ENCODE measurements around the gene CACNA1C. TPM values are rescaled to one million over a fixed set of nuclear protein-coding genes. Genes with fewer than 3 reads are reported as not detected.

Gene CACNA1C
- total RNA-seq, 1 donor from 2014 or later = 102 TPM

- H3K27me3 ChIP-seq = no peaks in the 10 kb centered on the region
- H3K27ac ChIP-seq = no peak overlapping the region
- no peak for DNase-seq (ENCODE audit: low spot score in 2 of 2)
- no peaks in the 10 kb centered on the region for H3K36me3 ChIP-seq
- no peaks in the 10 kb centered on the region for H3K9me3 ChIP-seq
- TF ChIP-seq CTCF (IDR thresholded peaks at IDR 0.05) = no peak
- intact Hi-C loops (cut with DNase I) = no loop called here
- no peak overlapping the region for H3K4me3 ChIP-seq
- no peaks in the 10 kb centered on the region for H3K4me1 ChIP-seq
Measured at GRCh38 chr12:2023365-2023764, 29.4 kb upstream of the CACNA1C start.

DNA sequence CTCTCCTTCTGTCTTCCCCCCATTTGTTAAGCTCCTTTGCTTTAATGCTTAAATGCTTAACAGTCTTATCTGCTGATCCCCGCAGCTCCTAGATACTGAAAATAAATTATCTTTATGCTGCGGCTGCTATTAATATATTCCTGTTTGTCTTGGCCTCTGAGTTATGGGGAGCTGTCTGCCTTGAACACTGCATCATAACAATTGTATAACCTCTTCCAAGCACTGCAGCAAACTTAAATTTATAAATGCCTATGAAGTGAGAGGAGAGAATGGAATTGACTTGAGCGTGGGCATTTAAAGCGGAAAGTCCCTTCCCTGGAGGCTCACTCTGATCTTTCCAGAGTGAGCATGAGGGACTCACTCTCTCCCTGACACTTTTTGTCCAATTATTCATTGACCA is 25.4 kb upstream of the CACNA1C start:
- no peaks in the 10 kb centered on the region for H3K4me1 ChIP-seq
- intact Hi-C loops (cut with DNase I) = no loop called here
- H3K4me3 ChIP-seq = no peak overlapping the region
- no peaks in the 10 kb centered on the region for H3K36me3 ChIP-seq
- H3K27me3 ChIP-seq = no peaks in the 10 kb centered on the region
- H3K9me3 ChIP-seq = no peaks in the 10 kb centered on the region
- no peak for TF ChIP-seq CTCF (IDR thresholded peaks at IDR 0.05)
- no peak for DNase-seq (ENCODE audit: low spot score in 2 of 2)
- H3K27ac ChIP-seq = no peak overlapping the region

DNA sequence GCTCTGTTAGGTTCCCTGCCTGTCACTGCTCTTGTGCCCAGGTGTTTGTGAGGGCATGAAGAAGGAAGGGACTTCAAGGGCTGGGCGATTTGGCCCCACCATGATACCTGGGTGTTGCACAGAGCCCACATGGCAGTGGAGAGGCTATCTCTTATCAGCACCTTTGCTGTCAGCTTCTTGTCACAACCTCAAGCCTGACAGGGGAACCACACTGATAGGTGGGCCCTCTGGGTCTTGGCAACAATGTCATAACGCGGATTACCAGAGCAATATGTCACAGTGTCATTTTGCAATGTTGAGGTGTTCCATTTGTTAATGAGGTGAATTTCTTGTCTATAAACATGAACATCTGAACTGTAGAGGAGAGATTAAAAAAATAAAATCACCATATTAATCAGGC is 22.9 kb upstream of the CACNA1C start:
- no peaks in the 10 kb centered on the region for H3K9me3 ChIP-seq
- no peak for DNase-seq (ENCODE audit: low spot score in 2 of 2)
- intact Hi-C loops (cut with DNase I) = loop anchor here (10.0 kb wide), 1 partner anchor 375 kb away; no protein-coding TSS in a partner anchor
- no peak for TF ChIP-seq CTCF (IDR thresholded peaks at IDR 0.05)
- no peaks in the 10 kb centered on the region for H3K36me3 ChIP-seq
- H3K27ac ChIP-seq = no peak overlapping the region
- H3K4me3 ChIP-seq = no peak overlapping the region
- H3K27me3 ChIP-seq = no peaks in the 10 kb centered on the region
- H3K4me1 ChIP-seq = peaks cover 0 to 4% of the 10 kb centered on the region in 2 donors

DNA sequence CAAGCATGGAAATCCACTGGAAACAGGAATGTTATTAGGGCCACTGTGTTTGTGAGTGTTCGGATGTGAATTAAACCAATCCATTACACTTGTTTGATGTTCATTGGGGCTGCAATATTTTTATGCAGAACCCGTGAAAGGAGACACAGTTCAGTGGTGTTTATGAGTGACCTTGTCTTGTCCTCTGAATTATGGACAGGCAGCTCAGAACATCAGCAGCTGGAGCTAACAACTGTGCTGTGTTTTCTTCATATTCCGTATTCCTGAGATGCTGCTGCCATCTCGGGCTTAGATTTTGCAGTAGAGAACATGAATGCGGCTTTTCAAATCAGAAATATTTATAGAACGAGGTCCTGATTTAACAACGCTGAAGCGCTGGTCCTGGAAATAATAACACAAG is 20.3 kb upstream of the CACNA1C start:
- H3K36me3 ChIP-seq = no peaks in the 10 kb centered on the region
- no peak for DNase-seq (ENCODE audit: low spot score in 2 of 2)
- H3K27ac ChIP-seq = no peak overlapping the region
- H3K27me3 ChIP-seq = no peaks in the 10 kb centered on the region
- H3K4me1 ChIP-seq = peaks cover 3 to 7% of the 10 kb centered on the region in 2 donors
- no peak for TF ChIP-seq CTCF (IDR thresholded peaks at IDR 0.05)
- no peak overlapping the region for H3K4me3 ChIP-seq
- intact Hi-C loops (cut with DNase I) = loop anchor here (10.0 kb wide), 1 partner anchor 378 kb away; no protein-coding TSS in a partner anchor
- H3K9me3 ChIP-seq = no peaks in the 10 kb centered on the region

- intact Hi-C loops (cut with DNase I) = loop anchor here (1.0 to 10.0 kb wide), 6 partner anchors 30 to 547 kb away; partner anchors contain the start of gene DCP1B
Measured at GRCh38 chr12:2034633-2035430, 18.0 kb upstream of the CACNA1C start.

More at GRCh38 chr12:2034633-2035430, 18.0 kb upstream of the CACNA1C start:
- TF ChIP-seq CTCF (IDR thresholded peaks at IDR 0.05) = peak; percentile 71 to 97 (median 76)
- no peaks in the 10 kb centered on the region for H3K27me3 ChIP-seq
- no peaks in the 10 kb centered on the region for H3K9me3 ChIP-seq
- peak overlapping the region; percentile 42 to 54 for H3K4me3 ChIP-seq
- H3K4me1 ChIP-seq = peaks cover 3 to 11% of the 10 kb centered on the region in 2 donors
- H3K36me3 ChIP-seq = no peaks in the 10 kb centered on the region
- peak; percentile 30 to 91 for DNase-seq (ENCODE audit: low spot score in 2 of 2)
- H3K27ac ChIP-seq = no peak overlapping the region
